Peyer's patch (tissue), 4 donors: Measurements from ENCODE around the gene FILIP1L.

Source experiments
- POLR2A ChIP-seq, 2 donors: fragments of 450-650 bp; IDR thresholded peaks; one replicate each; pipeline ENCODE4 v1.5.1; 2017; ENCODE audit warnings: antibody characterized with exemption in 2 of 2, mild to moderate bottlenecking in 2 of 2, moderate library complexity in 2 of 2
- TF ChIP-seq, protein P1 (sequence below), 6 experiments: fragments of 450-650 bp in 4 of 6; fragments of 200-600 bp in 2 of 6; sonication (generic) in 1 of 6; IDR thresholded peaks; one replicate each; pipeline ENCODE4 v1.5.1; 2017 to 2019; ENCODE audit warnings: antibody characterized with exemption in 6 of 6, mild to moderate bottlenecking in 3 of 6, moderate library complexity in 1 of 6

DNA sequence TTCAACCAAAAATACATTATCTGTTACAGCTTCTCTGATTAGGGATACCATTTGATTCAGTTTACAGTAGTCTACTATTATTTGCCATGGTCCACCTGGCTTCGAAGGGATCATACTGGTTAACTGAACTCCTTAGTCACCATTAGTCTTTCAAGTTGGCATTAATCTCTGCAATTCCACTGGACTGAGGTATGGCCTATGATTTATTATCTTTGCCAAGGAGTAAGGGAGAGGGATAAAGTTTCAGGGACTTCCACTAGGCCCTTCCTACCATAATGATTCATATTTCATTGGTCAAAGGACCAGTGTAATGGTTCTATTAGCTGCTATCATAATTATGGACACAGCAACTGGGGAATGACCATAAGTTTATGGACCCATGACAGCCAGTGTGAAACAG, 303.9 kb downstream of the FILIP1L start:
- TF ChIP-seq, protein P1, sequence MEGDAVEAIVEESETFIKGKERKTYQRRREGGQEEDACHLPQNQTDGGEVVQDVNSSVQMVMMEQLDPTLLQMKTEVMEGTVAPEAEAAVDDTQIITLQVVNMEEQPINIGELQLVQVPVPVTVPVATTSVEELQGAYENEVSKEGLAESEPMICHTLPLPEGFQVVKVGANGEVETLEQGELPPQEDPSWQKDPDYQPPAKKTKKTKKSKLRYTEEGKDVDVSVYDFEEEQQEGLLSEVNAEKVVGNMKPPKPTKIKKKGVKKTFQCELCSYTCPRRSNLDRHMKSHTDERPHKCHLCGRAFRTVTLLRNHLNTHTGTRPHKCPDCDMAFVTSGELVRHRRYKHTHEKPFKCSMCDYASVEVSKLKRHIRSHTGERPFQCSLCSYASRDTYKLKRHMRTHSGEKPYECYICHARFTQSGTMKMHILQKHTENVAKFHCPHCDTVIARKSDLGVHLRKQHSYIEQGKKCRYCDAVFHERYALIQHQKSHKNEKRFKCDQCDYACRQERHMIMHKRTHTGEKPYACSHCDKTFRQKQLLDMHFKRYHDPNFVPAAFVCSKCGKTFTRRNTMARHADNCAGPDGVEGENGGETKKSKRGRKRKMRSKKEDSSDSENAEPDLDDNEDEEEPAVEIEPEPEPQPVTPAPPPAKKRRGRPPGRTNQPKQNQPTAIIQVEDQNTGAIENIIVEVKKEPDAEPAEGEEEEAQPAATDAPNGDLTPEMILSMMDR (IDR thresholded peaks at IDR 0.05), result no peak
- no peak for TF ChIP-seq POLR2A (IDR thresholded peaks at IDR 0.05)
